Inferior parietal cortex (tissue), 1 donor: ENCODE data around the gene PSMB8.

Experiments used
- DNase-seq: peaks from one replicate; pipeline ENCODE4 v3.0.0-alpha.2; 2016; ENCODE audit errors: extremely low spot score

The PSMB8 gene

GRCh38 chr6:32796848-32797776 lies 46.7 kb downstream of the PSMB8 start:
- peak; percentile 89 for DNase-seq

DNA sequence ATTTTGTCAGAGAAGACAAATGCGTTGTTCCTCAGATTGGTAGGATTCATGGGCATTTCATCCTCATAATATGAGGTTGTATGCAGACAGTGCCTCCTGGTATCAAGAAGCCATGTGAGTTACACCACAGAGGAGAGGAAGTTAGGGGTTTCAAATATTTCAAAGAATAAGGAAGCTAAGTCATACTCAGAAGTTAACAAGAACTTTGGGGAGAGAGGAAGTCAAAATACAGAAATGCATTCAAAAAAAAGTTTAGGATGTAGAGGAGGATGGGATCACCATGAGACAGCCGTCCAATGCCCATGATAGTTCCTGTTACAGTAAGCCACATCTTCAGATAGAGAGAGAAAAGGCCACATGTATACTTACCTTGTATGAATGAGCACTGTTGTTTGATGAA lies 49.3 kb downstream of the PSMB8 start:
- DNase-seq: no peak

DNA sequence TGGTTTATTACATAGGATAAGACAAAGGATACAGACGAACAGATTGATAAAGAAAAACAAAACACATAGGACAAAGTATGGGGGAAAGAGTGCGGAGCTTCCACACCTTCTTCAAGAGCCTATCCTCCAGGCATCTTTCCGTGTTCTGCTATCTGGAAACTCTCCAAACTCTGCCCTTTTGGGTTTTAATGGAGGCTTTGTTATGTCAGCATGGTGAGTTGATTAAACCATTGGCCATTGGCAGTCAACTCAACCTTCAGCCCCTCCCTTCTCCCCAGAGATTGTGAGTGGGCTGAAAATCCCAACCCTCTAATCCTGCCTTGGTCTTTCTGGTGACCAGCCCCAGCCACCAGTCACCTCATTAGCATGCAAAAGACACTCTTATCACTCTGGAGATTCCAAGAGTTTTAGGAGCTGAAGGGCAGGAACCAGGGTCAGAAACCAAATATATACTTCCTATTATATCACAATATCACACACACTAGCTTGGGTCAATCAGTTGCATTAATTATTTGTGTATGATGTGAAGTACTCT lies 50.9 kb downstream of the PSMB8 start:
- no peak for DNase-seq
